A673 (cell line): ENCODE data around the gene MAN2B1. TPM values are rescaled to one million over a fixed set of nuclear protein-coding genes. Genes with fewer than 3 reads are reported as not detected.

Source experiments
- BruUV-seq: library from RNA; stranded (reverse); fragments of 400-500 nt; replicated peaks from 2 replicates; lab custom pipeline; 2021; lab: Mats Ljungman, UMichigan
- CTCF ChIA-PET: fragments of 300-600 bp; sonication (Branson Sonifier 250); formaldehyde crosslinking; loops from one replicate; lab custom pipeline; 2022; ENCODE audit warnings: antibody characterized with exemption; lab: Charles Lee
- POLR2A ChIA-PET: fragments of 300-600 bp; sonication (Branson Sonifier 250); formaldehyde crosslinking; loops from one replicate; lab custom pipeline; 2022; ENCODE audit warnings: antibody characterized with exemption; ENCODE audit not compliant: low non-redundant PET; lab: Charles Lee
- DNase-seq: peaks from one replicate; pipeline ENCODE4 v3.0.0-alpha.2; 2015; ENCODE audit warnings: low spot score
- H3K27ac ChIP-seq: fragments of 200-600 bp; sonication (generic); 2 replicates; pipeline ENCODE4 v1.5.1; 2016; ENCODE audit warnings: mixed run types, low read depth, mild to moderate bottlenecking, mixed read lengths, antibody characterized with exemption, low read length; ENCODE audit not compliant: poor library complexity, severe bottlenecking
- H3K27me3 ChIP-seq: fragments of 200-600 bp; sonication (generic); replicated peaks from 2 replicates; pipeline ENCODE4 v1.6.1; 2017; ENCODE audit warnings: mixed run types, low read depth, mild to moderate bottlenecking, mixed read lengths, antibody characterized with exemption, low read length; ENCODE audit not compliant: insufficient read depth, poor library complexity
- H3K36me3 ChIP-seq: fragments of 200-600 bp; sonication (generic); 2 replicates; pipeline ENCODE4 v1.6.1; 2016; ENCODE audit warnings: mixed run types, mild to moderate bottlenecking, mixed read lengths, antibody characterized with exemption, low read length; ENCODE audit not compliant: insufficient read depth, poor library complexity, severe bottlenecking
- H3K4me1 ChIP-seq: fragments of 200-600 bp; sonication (generic); 2 replicates; pipeline ENCODE4 v1.6.1; 2017; ENCODE audit warnings: mixed run types, mild to moderate bottlenecking, mixed read lengths, antibody characterized with exemption, low read length; ENCODE audit not compliant: insufficient read depth, poor library complexity, severe bottlenecking
- H3K4me3 ChIP-seq: fragments of 200-600 bp; sonication (generic); 2 replicates; pipeline ENCODE4 v1.5.1; 2016; ENCODE audit warnings: low read depth, mixed run types, mild to moderate bottlenecking, mixed read lengths, low read length; ENCODE audit not compliant: poor library complexity, severe bottlenecking
- H3K9me3 ChIP-seq: fragments of 200-600 bp; sonication (generic); 2 replicates; pipeline ENCODE4 v1.6.1; 2016; ENCODE audit warnings: mixed run types, low read depth, mild to moderate bottlenecking, mixed read lengths, antibody characterized with exemption, low read length; ENCODE audit not compliant: poor library complexity, severe bottlenecking
- EZH2 ChIP-seq: fragments of 200-600 bp; sonication (generic); IDR thresholded peaks from 2 replicates; pipeline ENCODE4 v1.6.1; 2017; ENCODE audit warnings: borderline replicate concordance, low read depth, mild to moderate bottlenecking, mixed read lengths, antibody characterized with exemption, low read length; ENCODE audit not compliant: poor library complexity, severe bottlenecking
- intact Hi-C: fragments of 100-400 bp; cut with micrococcal nuclease; formaldehyde crosslinking; loops from one replicate; pipeline ENCODE4 v1.10.0; 2022; ENCODE audit not compliant: unreplicated experiment
- total RNA-seq: library from RNA; stranded (reverse); gene quantifications from 2 replicates; pipeline ENCODE4 v1.2.3, GENCODE V29; 2021
- TF ChIP-seq, protein P1 (sequence below): fragments of 300-800, 200-600 bp; sonication (generic); conservative IDR thresholded peaks from 2 replicates; pipeline ENCODE4 v1.5.1; 2017; ENCODE audit warnings: low read depth, mild to moderate bottlenecking, antibody characterized with exemption, low read length, moderate library complexity, mixed read lengths

The MAN2B1 gene
- total RNA-seq, 1 experiment from 2014 or later: 64.4 TPM

DNA sequence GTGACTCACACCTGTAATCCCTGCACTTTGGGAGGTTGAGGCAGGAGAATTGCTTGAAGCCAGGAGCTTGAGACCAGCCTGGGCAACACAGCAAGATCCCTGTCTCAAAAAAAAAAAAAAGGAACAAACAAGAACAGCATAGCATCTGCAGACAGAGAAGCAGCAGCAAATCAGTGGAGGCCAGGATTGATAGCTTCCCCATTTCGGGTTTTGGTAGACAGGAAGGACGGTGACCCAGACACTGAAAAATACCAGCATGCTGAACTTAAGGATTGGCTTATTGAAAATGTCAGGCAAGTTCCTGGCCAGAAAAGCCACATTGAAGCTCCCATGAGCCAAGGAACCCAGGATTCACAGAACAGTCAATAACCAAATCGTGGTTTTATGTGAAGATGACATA, 58.9 kb downstream of the MAN2B1 start:
- DNase-seq: no peak
- CTCF ChIA-PET: no interaction called here
- intact Hi-C loops: no loop called here

DNA sequence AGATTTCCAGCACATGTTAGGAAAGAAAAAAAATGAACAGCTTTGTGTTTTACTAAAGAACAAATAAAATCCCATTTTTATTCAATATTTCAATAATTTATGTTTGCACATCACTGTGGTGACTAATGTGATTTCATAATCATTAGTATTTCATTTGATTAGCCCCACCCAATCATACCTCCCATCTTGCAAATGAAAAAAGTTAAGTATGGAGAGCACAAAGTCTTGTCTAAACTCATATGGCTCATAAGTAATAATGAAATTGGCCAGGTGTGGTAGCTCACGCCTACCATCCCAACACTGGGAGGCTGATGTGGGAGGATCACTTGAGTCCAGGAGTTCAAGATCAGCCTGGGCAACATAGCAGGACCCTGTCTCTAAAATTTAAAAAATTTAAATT, 59.7 kb downstream of the MAN2B1 start:
- POLR2A ChIA-PET: no interaction called here
- no peaks in the 10 kb centered on the region for H3K4me1 ChIP-seq
- no peak overlapping the region for H3K4me3 ChIP-seq
- no TSS peak for BruUV-seq
- H3K36me3 ChIP-seq: peaks cover under 1% of the 10 kb centered on the region
- H3K9me3 ChIP-seq: no peaks in the 10 kb centered on the region
- intact Hi-C loops: no loop called here
- no peaks in the 10 kb centered on the region for H3K27me3 ChIP-seq
- DNase-seq: no peak
- CTCF ChIA-PET: no interaction called here
- H3K27ac ChIP-seq: no peak overlapping the region
- no peak for TF ChIP-seq EZH2
- TF ChIP-seq, protein P1, sequence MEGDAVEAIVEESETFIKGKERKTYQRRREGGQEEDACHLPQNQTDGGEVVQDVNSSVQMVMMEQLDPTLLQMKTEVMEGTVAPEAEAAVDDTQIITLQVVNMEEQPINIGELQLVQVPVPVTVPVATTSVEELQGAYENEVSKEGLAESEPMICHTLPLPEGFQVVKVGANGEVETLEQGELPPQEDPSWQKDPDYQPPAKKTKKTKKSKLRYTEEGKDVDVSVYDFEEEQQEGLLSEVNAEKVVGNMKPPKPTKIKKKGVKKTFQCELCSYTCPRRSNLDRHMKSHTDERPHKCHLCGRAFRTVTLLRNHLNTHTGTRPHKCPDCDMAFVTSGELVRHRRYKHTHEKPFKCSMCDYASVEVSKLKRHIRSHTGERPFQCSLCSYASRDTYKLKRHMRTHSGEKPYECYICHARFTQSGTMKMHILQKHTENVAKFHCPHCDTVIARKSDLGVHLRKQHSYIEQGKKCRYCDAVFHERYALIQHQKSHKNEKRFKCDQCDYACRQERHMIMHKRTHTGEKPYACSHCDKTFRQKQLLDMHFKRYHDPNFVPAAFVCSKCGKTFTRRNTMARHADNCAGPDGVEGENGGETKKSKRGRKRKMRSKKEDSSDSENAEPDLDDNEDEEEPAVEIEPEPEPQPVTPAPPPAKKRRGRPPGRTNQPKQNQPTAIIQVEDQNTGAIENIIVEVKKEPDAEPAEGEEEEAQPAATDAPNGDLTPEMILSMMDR: no peak

More for the DNA sequence above, 58.9 kb downstream of the MAN2B1 start:
- Histone ChIP-seq H3K36me3 (peaks cover 8% of the 10 kb centered on the region), H3K27me3 (no peaks in the 10 kb centered on the region), H3K4me1 (no peaks in the 10 kb centered on the region), H3K4me3 (no peak overlapping the region), H3K27ac (no peak overlapping the region), H3K9me3 (no peaks in the 10 kb centered on the region)
- TF ChIP-seq EZH2: no peak
- TF ChIP-seq, protein P1: no peak
- POLR2A ChIA-PET: no interaction called here
- BruUV-seq: no TSS peak

DNA sequence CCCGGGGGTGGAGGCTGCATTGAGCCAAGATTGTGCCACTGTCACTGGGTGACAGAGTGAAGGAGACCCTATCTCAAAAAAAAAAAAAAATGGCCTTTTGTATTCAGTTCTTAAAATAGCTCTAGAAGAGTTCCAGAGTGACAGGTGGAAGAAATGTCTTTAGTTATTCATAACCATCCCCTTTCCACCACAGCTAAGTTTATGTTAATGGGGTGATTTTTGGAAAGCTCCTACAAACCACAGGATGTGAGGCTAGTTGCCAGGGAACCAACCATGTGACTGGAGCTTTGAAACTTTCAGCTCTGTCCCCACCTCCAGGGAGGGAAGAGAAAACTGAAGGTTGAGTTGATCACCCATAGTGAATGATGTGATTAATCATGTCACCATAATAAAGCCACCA, 62.8 kb downstream of the MAN2B1 start:
- Histone ChIP-seq H3K4me1 (no peaks in the 10 kb centered on the region), H3K36me3 (no peaks in the 10 kb centered on the region), H3K9me3 (no peaks in the 10 kb centered on the region), H3K4me3 (no peak overlapping the region), H3K27ac (no peak overlapping the region), H3K27me3 (no peaks in the 10 kb centered on the region)
- no TSS peak for BruUV-seq
- ChIA-PET CTCF (no interaction called here), POLR2A (no interaction called here)
- TF ChIP-seq EZH2: no peak
- TF ChIP-seq, protein P1: no peak
- DNase-seq: peak; percentile 22
- intact Hi-C loops: no loop called here
